NCI-H128 (cell line): ENCODE results near the gene RWDD2A.
"Not testable (repeated sequence)": the region's sequence is repeated elsewhere in the genome, so short reads cannot be mapped to it uniquely, and the experiment has no call there.

ENCODE experiments used
- DNase-seq: peaks from one replicate; lab custom pipeline; 2025; ENCODE audit not compliant: unreplicated experiment; lab: John Stamatoyannopoulos, UW

The RWDD2A gene

DNA sequence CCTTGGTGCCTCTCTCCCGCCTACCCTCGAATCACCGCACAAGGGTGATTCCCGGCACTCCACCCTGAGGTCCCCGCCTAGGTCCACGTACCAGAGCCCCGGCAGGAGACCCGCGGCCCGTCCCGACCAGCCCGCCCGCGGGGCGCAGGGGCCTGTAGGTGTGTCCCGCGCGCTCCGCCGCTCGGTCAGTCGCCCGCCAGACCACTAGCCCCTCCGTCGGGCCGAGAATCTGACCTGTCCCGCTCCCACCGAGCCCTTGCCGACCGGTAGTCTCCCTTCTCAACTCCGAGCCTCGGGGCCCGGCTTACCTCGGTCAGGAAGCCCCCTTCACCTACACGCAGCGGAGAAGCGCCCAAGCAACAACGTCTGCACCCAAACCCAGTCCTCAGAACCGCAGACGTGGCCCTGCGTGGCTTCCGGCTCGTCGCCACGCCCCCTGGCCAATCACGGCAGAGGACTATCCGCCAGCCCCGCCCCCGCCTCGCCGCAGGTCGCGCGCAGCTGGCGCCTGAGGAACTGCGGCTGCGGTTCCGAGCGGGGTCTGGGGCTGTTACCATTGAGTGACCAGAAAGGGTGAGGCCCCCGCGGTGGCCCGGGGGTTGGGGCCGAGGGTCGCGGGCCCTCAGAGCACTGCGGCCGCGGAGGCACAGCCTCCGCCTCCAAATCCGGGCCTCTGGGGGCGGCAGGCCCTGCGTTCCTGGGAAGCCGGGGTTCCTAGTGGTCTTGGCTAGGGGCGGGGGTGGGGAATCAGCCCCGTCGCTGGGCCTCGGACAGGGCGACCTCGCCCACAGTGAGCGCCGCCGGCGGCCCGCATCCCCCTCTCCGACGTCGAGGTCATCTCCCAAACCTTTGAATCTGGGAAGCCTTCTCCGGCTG lies at the start of gene RWDD2A, which contains the start of gene PGM3:
RWDD2A (plus strand) TSS at position 487 of the 876 bp plus-strand sequence. CDS start 1,095 bp downstream, outside the sequence.
PGM3 (minus strand) TSS at position 395 of the 876 bp plus-strand sequence. CDS start 2,253 bp downstream, outside the sequence.
- peak; percentile 69 for DNase-seq

GRCh38 chr6:83151114-83151513 lies 42.0 kb upstream of the RWDD2A start:
- DNase-seq = no peak

- no peak for DNase-seq
These were observed 40.2 kb upstream of the RWDD2A start for GRCh38 chr6:83152913-83153312.

DNA sequence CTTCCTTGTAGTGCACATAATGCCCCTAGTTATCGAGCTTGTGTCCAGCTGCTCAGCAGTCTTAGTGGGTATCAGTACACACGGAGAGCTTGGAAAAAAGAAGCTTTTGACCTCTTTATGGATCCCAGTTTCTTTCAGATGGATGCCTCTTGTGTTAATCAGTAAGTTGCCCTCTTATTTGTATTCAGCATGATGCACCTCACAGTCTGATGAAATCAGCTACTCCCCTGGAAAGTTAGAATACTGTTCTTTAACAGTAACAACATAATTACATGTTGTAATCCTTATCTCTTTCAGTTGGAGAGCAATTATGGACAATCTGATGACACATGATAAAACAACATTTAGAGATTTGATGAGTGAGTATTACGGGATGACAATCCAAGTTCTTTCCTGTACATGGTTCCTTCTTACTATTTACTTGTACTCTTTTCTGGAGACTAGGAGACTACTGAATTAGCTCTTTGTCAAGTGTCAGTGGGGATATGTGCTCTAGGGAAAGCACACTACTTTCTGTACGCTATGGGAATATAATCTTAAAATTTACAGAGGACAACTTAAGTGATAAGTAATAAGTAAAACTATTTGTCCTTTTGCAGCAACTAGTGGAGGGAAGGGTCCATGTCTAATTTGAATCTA lies 39.2 kb upstream of the RWDD2A start:
- no peak for DNase-seq

- DNase-seq = no peak
These were observed 37.4 kb upstream of the RWDD2A start for GRCh38 chr6:83155794-83156193.

- DNase-seq = no peak
These were observed 33.0 kb upstream of the RWDD2A start for GRCh38 chr6:83160167-83160566.

- no peak for DNase-seq
These were observed 25.4 kb upstream of the RWDD2A start for GRCh38 chr6:83167726-83168278.

DNA sequence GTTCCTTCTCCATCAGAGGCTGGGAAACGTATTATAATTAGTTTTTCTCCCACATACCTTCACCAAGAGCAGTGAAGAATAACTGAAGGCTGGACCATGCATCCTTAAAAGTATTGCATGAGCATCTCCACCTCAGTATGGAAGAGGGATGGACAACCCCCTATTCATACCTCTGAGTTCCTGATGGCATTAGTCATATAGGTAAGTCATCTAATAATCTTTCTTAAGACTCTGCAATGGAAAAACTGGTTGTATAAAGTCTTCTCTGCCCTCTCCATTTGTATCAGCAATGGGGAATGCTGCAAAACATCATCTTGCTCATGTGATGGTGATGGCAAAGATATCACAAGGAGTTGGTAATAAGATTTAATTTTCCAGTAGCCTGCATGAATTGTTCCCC lies 24.6 kb upstream of the RWDD2A start:
- no peak for DNase-seq

GRCh38 chr6:83169106-83169505 lies 24.1 kb upstream of the RWDD2A start:
- no peak for DNase-seq

DNA sequence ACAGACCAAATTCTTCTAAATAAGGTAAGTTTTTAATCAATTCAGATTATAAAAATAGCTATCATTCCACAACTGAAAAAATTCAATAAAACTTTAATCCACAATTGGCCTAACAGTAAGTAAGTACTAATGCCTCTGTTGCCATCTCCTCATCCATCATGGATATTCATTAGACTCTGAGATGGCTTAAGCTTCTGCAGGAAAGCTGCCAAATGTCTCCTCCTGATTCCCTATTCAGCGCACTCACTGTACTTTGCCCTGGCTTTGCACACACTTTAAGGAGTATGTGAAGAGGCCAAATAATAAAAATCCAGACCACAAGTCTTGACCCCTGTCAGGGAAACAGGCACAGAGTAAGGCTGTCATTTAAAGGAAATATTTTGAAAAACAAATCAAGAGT lies 23.6 kb upstream of the RWDD2A start:
- no peak for DNase-seq

GRCh38 chr6:83176246-83176645 lies 16.9 kb upstream of the RWDD2A start:
- DNase-seq = no peak

DNA sequence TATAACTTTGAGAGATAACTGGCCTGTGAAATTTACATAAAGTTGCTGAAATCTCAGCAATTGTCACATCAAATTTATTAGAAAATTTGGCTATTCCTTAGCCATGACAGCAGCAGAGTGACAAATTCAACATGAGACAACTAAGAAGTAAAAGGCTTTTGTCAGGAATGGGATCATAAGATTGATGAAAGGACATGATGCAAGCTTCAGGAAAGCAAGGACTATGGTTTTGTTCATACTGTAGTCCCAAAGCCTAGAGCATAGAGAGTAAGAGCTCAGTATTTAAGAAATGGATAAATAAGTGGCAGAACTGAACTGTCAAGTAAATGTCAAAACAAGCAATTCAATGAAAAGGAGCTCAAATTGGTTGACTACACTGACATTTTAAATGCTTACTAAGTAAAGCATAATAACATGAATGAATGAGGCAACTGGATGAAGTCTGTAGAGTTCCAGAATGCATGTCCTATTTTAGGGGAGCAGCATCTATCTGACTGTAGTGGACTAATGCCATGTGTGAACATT lies 12.7 kb upstream of the RWDD2A start:
- no peak for DNase-seq

DNA sequence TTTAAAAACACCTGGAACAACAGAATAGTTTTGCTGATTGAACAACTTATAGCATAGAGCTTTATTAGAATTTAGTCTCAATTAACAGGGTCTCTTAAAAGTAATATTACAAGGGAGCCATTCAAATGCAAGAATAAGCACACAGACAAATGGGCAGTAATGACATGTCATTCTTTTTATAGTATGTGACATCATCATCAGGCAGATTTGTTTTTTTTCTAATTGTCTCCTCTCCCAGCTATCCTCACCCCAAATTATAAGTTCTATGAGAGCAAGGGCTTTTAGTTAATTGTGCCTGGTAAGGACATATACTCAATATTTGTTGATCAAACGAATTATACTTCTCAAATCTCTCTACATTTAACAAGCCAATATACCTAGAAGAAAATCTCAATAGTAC lies 11.0 kb upstream of the RWDD2A start:
- no peak for DNase-seq

- DNase-seq = no peak
These were observed 9.9 kb upstream of the RWDD2A start for GRCh38 chr6:83183082-83183828.

DNA sequence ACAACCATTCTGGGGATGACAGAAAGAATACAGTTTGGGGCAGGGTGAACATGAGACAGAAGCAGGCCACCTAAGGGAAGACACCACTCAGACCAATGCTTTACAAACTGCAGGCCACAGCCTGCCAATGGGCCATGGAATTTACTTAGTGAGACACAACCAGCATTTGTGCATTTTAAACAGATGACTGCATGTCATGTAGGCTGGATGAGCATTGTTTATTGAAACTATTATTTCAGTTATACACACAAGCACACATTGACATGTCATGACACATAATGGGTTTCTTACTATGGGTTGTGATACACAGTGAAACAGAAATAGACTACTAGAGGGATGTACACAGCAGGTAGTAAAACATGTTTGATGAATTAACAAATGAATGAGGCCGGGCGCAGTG lies 8.1 kb upstream of the RWDD2A start:
- no peak for DNase-seq

DNA sequence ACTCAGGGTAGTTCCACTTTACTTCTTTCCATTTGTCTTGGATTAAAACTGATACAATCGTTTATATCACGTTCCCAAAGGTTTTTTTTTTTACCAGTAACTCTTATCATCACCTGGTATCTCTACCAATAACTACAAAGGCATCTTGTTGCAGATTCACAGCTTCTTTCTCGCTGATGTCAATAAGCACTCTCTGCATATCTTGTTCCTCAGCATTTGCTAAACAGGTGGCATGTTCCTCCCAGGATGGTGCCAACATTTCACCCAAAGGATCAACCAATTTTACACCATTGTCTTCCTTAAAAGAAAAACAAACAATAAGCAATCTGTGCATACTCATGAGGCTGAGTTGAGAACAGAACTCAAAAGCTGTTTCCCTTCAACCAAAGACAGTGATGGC lies 4.7 kb upstream of the RWDD2A start:
- no peak for DNase-seq

GRCh38 chr6:83190626-83191025 lies 2.5 kb upstream of the RWDD2A start:
- no peak for DNase-seq

GRCh38 chr6:83191974-83192373 lies 1.2 kb upstream of the RWDD2A start:
- not testable (repeated sequence) for DNase-seq

DNA sequence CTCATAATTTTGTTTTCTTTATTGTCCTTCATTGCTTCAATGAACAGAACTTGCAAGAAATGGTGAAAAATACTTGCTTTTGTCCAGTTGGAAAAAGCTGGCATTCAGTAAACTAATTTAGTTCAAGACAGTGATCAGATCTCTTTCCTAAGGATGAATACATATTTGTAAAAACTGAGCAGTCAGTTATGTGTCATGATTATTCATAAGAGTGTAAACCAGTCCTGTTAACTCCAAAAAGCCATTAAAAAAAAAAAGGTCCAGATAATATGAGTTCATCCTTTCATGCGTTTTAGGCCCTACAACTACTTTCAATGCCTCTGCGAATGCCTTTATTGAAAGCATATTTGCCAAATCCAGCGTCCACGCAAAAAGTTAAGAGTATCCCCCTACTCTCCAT lies 701 bp upstream of the RWDD2A start:
- no peak for DNase-seq

- DNase-seq = no peak
These were observed 800 bp downstream of the RWDD2A start for GRCh38 chr6:83193747-83194566.
